NCI-H1930 (cell line): ENCODE data around the gene RAB34.
"Not testable (repeated sequence)": the region's sequence is repeated elsewhere in the genome, so short reads cannot be mapped to it uniquely, and the experiment has no call there.

Experiments used
- DNase-seq, 2 experiments: peaks; one replicate each; lab custom pipeline; 2025; lab: John Stamatoyannopoulos, UW

The RAB34 gene

DNA sequence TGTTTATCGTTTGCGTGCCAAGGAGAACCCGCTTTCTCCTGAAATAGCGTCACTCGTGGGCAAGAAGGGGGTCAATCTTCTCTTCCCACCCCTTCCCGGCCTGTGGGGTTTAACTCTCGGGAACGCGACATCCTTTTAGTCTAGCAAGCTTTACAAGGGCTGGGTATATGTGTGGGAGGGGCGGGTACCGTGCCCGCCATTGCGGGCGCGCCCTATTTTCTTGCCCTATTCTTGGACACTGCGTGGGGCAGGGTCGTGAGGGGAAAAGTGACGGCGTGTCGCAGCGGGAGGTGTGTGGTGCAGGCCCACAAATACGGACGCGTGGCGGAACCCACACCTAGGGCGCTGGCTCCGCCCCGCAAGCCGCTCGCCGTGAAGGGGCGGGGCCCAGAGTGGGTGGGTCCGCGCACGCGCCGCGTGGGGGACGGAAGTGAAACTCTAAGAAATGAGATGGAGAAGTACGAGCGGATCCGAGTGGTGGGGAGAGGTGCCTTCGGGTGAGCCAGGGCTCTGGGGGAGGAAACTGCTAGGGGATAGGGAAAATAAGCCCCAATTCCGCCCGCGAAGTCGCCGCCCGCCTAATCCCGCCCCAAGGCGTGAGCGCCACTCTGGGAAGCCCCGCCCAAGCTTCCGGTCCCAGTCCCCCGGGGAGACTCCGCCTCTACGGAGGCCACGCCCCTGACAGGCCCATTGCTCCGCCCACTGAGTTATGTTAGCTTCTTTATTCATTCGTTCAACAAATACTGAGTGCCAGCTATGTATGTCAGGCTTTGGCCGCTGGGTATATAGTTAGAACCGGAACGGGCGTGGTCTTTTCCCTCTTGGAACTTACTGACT is 10.9 kb upstream of the RAB34 start, which contains the start of gene NEK8:
TSS of gene NEK8 (plus strand) at position 425 of the 837 bp plus-strand sequence. CDS start at position 451, 26 bp downstream.
- DNase-seq, result peak; percentile 86

DNA sequence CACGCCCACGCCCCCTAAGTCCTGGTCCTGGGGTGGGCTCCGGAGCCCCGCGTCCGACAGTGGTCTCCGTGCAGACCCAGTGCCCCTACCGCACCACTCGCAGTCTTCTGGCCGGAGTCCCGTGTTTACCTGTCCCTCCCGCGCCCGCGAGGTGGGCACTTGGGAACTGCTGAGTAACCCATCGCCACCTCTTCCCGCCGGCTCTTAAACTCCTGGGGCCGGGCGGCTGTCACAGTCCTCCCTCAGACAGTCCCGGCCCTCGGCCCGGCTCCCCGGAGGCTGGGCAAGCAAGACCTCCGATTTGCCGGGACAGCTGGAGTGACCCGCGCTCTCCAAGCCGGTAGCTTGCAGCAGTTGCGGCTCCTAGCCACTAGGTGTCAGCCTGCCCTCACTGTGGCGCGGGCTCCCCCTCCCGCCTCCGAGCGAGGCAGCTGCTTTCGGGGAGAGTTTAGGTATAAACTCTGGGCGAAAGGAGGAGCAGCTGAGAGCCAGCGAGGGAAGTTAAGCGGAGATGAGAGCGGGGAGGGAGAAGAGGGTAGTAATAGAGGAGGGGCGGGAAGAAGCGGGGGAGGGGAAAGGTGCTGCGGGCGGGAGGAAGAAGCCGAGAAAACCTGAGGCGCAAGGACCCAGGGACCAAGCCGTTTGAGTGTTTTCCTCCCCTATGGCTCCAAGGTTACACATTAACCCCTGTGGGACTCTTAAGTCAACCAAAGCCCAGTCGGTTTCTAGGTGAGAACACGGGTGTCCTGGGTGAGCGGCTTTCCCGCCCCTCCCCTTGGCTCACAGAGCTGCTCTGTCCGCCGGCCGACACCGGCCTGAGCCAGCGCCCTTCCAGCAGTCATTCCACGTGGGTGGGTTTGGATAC is 9.2 kb upstream of the RAB34 start:
- DNase-seq, result peak; percentile 86 to 95

DNA sequence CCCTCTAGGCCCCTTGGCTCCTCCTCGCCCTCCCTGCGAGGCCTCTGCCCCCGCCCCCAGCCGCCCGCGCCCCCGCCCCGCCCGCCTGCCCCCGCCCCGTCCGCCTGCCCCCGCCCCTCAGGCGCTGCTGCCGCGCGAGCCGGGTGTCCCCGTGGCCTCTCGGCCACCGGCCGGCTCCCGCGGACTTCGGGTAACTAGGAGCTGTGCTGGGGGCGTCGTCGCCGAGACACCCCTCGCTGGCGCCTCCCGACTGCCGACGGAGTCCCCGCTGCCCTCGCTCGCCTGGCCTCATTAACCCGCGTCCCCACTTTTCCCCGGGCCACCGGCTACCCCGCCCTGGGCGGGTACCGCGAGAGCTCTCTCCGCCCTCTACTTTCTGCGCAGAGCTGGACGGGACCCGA is 8.6 kb upstream of the RAB34 start, which contains the start of gene TLCD1:
TSS of gene TLCD1 (minus strand) at position 8 of the 401 bp plus-strand sequence. CDS start 136 bp downstream, outside the sequence.
- DNase-seq, result peak; percentile 59 to 74

DNA sequence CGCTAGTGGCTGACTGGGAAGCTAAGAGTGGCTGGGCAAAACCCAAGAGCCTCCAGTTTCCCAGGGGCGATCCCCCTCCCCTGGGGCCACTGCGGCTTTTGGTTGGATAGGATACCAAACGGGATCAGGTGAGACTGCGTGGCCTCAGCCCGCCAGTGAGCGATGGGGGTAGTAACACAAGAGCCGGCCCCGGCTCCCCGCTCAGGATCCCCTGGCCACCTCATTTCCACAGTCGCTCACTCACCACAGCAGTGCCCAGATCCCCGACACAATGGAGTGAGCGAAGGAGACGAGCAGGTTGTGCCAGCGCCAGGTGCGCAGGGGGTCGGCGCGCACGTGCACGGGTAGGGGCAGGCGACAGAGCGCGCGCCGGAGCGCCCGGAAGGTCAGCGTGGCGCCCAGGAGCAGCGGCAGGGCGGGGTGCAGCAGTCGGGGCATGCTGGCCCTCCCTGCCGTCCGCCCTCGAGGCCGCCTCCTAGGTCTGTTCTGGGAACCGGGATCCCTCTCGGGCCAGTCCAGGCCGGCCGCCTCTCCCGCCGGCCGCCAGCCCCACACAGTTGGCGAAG is 8.1 kb upstream of the RAB34 start:
- DNase-seq, result peak; percentile 68 to 75

DNA sequence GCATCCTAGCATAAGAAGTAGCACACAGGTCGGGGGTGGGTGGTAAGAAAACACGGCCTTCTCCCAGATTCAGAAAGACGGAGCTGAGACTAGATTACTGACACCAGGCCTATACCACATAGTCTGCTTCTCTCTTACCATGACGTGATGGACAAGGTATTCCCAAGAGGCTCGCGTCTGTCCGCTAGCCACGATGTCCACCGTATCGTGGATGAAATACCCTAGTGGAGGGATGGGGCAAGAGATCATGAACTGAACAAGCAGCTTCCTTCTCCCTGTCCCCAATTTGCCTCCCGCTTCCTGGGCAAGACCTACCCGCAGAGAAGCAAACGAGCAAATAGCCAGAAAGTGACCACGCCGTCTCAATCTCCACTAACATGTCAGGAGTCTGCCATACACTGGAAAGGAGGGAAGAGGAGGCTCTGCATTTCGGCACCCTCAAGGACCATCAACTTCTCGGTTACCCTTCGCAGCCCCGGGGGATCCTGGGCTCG is 7.5 kb upstream of the RAB34 start:
- peak; percentile 24 to 35 for DNase-seq

DNA sequence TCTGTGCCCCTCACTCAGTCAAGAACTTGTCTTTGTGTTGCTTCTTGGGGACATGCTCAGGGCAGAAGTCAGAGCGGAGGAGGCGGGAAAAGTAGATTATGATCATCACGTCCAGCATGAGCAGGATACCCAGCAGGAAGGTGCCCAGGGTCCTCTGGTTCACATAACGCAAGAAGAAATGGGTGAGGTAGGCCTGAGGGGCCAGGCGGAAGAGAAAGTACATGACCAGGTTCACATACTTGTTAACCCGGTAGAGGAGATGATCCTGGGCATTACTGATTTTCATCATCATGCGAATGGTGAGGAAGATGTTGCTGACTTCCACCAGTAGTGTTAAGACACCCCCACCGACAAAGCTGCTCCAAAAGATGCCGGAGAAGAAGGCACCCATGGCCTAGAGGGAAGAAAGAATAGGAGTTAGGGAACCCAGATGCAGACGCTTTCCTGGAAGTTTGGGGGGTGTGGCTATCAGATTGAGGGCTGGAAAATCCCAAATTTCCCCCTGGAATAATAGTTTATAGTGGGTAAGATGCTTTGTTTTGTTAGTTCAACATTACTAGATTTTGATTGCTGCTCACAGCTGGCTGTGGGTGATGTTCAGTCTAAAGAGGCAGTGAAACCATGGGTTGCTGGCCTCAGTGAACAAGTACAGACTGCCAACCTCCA is 7.0 kb upstream of the RAB34 start:
- DNase-seq, result no peak

DNA sequence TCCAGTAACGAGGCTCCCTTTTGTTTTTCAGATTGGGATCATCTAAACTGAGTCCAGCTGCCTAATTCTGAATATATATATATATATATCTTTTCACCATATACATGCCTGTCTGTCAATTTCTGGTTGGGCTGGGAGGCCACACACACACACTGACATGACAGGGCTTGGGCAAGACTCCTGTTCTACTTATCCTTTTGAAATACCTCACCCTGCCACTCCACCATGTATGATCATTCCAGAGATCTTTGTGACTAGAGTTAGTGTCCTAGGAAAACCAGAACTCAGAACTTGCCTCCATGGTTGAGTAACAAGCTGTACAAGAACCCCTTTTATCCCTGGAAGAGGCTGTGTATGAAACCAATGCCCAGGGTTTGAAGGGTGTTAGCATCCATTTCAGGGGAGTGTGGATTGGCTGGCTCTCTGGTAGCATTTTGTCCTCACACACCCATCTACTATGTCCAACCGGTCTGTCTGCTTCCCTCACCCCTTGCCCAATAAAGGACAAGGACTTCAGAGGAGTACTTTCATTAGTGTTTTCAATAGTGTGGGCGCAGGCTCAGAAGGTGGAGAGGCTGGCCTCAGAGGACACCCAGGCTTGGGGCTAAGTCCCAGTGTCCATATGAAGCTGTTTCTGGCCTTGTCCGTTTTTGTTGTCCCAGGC is 6.3 kb upstream of the RAB34 start:
- DNase-seq, result not testable (repeated sequence)

DNA sequence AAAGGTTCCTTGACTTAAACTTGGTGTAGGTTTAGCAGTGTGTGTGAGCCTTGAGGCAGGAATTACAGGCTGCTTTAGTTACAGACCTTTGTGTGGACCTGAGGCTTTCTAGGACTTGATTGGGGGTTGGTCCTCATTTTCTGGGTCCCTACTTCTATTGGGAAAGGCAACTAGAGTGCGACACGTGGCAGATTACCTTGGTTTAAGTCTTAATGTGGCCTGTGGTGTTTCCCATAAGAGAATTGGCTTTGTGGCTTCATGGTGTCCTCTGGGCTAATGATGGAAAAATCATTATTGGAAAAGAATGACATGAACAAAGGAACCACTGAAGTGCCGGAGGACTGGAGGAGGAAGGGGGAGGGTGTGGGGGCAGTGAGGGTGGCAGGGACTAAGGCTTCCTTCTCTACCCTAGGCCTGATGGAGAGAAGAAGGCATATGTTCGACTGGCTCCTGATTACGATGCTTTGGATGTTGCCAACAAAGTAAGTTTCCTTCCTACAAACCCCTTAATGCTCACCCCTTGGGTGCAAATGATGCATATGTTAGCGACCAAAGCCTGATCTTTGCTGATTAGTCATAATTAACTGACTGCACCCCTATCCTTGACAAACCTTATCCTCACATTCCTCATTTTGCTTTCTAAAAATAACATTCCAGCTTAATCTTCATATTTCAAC is 5.6 kb upstream of the RAB34 start:
- DNase-seq, result no peak

DNA sequence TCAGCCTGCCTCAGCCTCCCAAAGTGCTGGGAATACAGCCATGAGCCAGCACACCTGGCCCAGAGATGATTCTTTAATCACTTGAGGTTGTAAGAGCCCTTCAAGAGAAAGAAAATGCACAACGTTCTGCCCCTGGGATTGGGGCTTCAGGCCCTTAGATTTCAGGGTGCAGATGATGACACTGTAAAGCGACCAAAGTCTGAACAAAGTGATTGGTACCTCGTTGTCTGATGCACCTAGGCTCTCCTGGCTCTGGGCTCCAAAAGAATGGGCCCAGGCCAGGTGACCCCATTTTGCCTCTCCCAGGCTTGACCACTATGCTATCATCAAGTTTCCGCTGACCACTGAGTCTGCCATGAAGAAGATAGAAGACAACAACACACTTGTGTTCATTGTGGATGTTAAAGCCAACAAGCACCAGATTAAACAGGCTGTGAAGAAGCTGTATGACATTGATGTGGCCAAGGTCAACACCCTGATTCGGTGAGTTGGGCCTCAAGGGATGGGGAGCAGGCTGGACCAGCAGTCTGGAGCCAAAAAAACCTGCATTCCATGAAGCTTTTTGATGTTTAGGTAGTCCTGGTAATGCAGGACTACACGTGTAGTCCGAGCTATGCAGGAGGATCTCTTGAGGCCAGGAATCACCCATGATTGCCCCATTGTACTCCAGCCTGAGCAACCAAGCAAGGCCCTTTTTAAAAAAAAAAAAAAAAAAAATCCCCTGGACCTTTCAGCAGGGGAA is 4.9 kb upstream of the RAB34 start:
- no peak for DNase-seq

DNA sequence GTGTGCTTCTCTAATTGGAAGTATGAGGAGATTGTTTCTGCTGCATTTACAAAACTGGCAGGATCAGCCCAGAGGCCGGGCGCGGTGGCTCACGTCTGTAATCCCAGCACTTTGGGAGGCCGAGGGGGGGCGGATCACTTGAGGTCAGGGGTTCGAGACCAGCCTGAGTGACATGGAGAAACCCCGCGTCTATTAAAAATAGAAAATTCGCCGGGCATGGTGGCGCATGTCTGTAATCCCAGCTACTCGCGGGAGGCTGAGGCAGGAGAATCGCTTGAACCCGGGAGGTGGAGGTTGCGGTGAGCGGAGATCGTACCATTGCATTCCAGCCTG is 3.3 kb upstream of the RAB34 start:
- not testable (repeated sequence) for DNase-seq

DNA sequence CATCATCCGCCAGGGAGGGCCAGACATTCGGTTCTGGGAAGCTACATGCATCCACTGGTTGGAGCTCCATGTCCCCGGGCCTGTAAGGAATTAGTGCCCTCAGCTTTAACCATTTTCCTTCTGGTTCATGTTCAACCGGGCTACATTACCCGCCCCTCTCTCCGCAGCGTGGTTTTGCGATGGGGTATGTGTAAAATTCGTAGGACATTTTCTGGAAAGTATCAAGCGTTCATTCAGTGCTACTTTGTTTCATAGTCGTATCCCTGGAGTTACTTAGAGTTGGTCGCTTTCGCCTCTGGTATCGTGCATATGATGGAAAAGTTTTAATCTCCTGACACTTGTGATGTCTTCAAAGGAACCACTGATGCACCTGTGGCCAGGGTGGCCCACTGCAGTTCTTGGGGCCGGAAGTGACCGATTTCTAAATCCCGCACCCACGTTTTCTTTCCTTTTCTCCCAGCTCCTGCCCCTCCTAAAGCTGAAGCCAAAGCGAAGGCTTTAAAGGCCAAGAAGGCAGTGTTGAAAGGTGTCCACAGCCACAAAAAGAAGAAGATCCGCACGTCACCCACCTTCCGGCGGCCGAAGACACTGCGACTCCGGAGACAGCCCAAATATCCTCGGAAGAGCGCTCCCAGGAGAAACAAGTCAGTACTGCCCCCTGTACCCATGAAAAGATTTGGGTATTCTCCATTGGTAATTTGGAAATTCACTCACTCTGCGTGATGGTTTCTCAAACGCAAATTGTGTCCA is 2.8 kb upstream of the RAB34 start:
- DNase-seq, result peak in 1 of 2 experiments; percentile 35

DNA sequence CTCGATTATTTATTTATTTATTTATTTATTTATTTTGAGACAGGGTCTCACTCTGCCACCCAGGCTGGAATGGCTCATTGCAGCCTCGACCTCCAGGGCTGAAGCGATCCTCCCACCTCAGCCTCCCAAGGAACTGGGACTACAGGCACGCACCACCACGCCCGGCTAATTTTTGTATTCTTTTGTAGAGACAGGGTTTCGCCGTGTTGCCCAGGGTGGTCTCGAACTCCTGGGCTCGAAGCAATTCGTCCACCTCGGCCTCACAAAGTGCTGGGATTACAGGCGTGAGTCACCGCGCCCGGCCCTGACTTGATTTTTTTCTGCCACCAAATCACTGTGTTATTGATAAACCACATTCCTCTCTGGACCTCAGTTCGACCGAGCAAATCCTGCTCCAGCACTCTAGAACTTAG is 1.4 kb upstream of the RAB34 start:
- no peak for DNase-seq

DNA sequence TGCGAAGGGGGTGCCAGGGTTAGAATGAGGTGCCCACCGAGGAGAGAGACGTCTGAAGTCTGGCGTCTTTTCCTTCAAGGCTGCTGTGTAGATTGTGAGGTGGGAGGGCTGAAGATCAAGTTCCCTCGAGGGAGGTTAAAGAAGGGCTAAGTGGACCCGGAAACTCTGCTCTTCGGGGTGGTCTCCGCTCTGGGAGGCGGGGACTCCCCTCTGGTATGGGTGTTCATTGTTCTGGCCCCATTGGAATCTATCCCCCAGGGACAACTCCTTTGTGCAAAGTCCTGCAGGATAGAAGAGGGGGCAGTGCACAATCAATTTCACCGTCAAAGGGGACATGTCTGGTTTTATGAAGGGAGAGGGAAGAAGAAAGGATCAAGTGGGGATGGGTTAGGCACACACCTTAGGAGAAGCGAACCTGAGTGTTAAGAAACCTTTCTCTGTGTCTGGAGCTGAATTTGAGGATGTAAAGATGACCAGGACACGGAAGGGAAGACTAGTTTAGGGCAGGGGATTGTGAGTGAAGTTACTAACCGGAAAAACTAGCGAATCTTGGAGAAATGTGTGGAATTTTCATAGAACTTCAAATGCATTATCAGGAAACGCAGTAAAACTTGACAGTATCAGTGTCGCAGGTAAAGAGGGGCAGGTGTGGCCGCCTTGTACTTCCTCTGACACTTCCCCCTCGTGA is 809 bp upstream of the RAB34 start:
- DNase-seq, result no peak

DNA sequence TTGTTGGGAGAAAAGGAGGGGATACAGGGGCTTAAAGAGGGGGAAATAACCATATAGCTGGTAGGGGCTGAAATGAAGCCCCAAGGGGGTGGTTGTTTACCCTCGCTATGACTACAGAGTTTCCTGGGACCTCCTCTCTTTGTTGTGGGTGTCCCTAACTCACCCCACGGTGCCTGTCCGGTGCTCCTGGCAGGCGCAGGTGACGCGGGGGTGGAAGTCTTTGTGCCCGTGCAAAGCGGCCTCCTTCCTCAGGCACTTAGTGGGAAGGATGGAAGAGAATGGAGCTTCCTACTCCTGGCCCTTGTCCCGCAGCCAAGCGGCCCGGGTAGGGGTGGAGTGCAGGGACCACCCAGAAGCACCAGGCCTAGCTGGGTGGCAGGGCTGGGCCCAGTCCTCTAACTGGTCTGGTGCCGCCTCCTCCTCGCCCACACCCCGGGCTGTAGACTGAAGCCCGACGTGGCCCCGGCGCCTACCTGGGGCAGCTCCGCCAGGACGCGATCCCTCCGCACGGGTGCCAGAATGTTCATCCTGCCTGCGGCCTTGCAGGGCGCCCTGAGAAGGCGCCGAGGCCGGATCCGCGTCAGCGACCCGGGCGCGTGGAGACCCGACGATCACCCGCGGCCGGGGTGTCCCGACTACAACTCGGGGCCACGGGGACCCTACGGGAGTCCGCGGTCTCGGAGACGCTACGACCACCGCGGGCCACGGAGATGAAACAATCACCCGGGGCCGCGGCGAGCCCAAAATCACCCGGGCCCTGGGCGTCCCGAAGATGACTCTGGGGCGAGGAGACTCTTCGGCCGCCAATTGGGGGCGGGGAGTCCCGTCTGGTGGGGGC is 709 bp downstream of the RAB34 start:
- no peak for DNase-seq

DNA sequence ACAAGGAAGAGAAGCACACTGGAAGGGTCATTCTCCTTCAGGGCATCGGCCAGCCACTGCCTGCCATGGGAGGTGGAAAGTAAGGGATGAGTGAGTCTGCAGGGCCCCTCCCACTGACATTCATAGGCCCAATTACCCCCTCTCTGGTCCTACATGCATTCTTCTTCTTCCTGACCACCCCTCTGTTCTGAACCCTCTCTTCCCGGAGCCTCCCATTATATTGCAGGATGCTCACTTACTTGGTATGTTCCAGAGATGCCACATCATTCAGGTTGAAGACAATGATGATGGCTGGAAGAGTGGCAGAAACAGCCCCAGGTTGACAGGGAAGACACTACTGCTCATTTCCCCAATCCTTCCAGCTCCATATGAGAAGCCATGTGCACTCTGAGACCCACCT is 2.5 kb downstream of the RAB34 start:
- no peak for DNase-seq

DNA sequence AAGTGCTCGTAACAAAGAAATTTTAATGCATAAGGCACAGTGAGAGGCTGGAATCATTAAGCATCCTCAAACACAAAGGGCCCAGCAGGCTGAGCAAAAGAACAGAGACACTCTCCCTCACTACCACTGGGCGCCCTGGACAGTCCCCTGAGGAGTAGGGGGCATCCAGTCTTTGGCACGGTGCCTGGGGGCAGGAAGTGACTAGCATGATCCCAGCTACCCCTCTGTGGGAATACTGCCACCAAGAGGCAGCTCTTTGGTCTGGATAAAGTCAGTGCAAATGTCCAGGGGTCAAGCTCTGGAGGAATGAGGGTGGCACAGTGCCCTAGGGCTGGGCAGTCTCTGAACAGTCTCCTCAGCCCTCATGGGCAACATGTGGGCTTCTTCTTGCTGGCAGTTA is 3.4 kb downstream of the RAB34 start:
- no peak for DNase-seq

DNA sequence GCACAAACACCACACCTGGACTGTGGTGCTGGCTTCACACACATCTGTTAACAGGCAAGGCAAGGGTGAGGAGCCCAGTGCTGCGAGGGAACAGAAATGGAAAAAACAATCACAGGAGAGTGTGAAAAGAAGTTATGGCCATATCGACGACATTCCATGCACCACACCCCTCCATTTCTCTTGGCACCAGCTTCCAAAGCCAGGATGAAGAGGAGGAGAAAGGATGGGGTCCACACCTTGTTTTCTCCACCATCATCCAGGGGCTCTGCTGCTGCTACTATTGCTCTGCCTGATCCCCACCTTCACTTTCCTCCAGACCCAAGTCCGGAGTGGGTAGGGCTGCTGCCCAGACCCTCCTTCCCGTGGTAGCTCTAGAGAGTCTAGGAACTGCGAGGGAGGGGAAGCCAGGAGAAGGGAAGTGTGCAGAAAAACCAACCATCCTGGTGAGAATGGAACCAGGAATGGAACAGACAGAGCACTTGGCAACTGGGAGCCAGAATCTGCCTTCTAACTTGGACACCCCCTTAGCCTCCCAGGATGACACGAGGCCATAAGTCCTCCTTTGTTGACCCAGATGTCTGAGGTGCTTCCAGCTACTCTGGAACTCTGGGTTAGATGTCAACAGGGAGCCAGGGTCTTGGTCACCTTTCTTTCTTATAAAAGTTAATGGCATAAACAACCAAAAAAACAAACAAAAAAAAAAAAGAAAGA is 4.8 kb downstream of the RAB34 start:
- DNase-seq, result no peak
